K562 (cell line): ENCODE results near the gene GPR35. TPM values are rescaled to one million over a fixed set of nuclear protein-coding genes. Genes with fewer than 3 reads are reported as not detected.

ENCODE experiments used
- ATAC-seq: fragments of 200-7000 bp; cut with Tn5 transposase; 3 replicates; pipeline ENCODE4 v1.9.1; 2020; ENCODE audit warnings: moderate library complexity
- BruUV-seq: library from RNA; stranded (reverse); fragments of 400-500 nt; replicated peaks from 2 replicates; lab custom pipeline; 2021; lab: Mats Ljungman, UMichigan
- CTCF ChIA-PET: fragments of 300-600 bp; formaldehyde crosslinking; extraction: SDS; loops from one replicate; lab custom pipeline; 2021; ENCODE audit warnings: low intra/inter-chr PET ratio; lab: Yijun Ruan, JAX
- POLR2A ChIA-PET: fragments of 300-600, 350-650 bp; sonication (Branson Sonifier 250); formaldehyde crosslinking; extraction: SDS; loops from one replicate; lab custom pipeline; 2021; ENCODE audit warnings: antibody characterized with exemption, inconsistent platforms; lab: Yijun Ruan, JAX
- DNase-seq, 4 experiments: peaks; one replicate each; pipeline versions ENCODE4 v3.0.0 to v3.0.0-alpha.2; 2011 to 2018; ENCODE audit warnings: low spot score in 3 of 4, mixed read lengths in 3 of 4; ENCODE audit errors: extremely low read depth in 1 of 4
- FAIRE-seq: peaks from 2 replicates; lab custom pipeline; 2011; peaks lifted over from hg19 to GRCh38; lab: Jason Lieb, UNC
- H2AFZ ChIP-seq: 2 replicates; pipeline ENCODE4 v1.6.0; 2011; ENCODE audit warnings: low read depth, low read length, control low read depth, inconsistent platforms
- H3K27ac ChIP-seq: fragments of 200-600 bp; 3 replicates; pipeline ENCODE4 v1.8.0; 2011; ENCODE audit warnings: low read depth, mild to moderate bottlenecking, control low read depth, inconsistent platforms, low read length, moderate library complexity, mixed read lengths; ENCODE audit errors: extremely low read depth
- H3K27me3 ChIP-seq, 2 experiments: fragments of 300-600 bp in 1 of 2; 2 replicates in 1 of 2; 3 replicates in 1 of 2; pipeline versions ENCODE4 v1.6.0 to v1.8.0; 2011; ENCODE audit warnings: inconsistent platforms in 2 of 2, low read length in 2 of 2, mild to moderate bottlenecking in 1 of 2, mixed read lengths in 1 of 2, moderate library complexity in 1 of 2; ENCODE audit not compliant: control insufficient read depth in 2 of 2, insufficient read depth in 2 of 2
- H3K36me3 ChIP-seq: fragments of 300-600 bp; 3 replicates; pipeline ENCODE4 v1.8.0; 2011; ENCODE audit warnings: mild to moderate bottlenecking, low read length, inconsistent platforms; ENCODE audit not compliant: control insufficient read depth, insufficient read depth
- H3K4me1 ChIP-seq, 2 experiments: fragments of 200-600 bp in 1 of 2; replicated peaks in 1 of 2; 2 replicates in 1 of 2; 3 replicates in 1 of 2; pipeline versions ENCODE4 v1.5.1 to v1.8.0; 2011; ENCODE audit warnings: inconsistent platforms in 2 of 2, low read length in 2 of 2, mild to moderate bottlenecking in 1 of 2, mixed read lengths in 1 of 2, moderate library complexity in 1 of 2; ENCODE audit not compliant: control insufficient read depth in 2 of 2, insufficient read depth in 2 of 2
- H3K4me2 ChIP-seq: 2 replicates; pipeline ENCODE4 v1.6.1; 2011; ENCODE audit warnings: low read length, control low read depth, inconsistent platforms, mixed read lengths; ENCODE audit not compliant: insufficient read depth
- H3K4me3 ChIP-seq: fragments of 200-600 bp; sonication (generic), shearing (Covaris generic); 2 replicates; pipeline ENCODE4 v1.5.1; 2016; ENCODE audit warnings: control low read depth, inconsistent platforms
- H3K79me2 ChIP-seq: fragments of 200-600 bp; 3 replicates; pipeline ENCODE4 v1.8.0; 2011; ENCODE audit warnings: low read length, inconsistent platforms; ENCODE audit not compliant: control insufficient read depth, insufficient read depth
- H3K9ac ChIP-seq, 2 experiments: 2 replicates each; pipeline versions ENCODE4 v1.6.0 to v1.6.1; 2011; ENCODE audit warnings: low read depth in 2 of 2, low read length in 2 of 2, control low read depth in 1 of 2, inconsistent platforms in 1 of 2, mild to moderate bottlenecking in 1 of 2, mixed read lengths in 1 of 2; ENCODE audit not compliant: insufficient read depth in 1 of 2
- H3K9me1 ChIP-seq: one replicate; pipeline ENCODE4 v1.6.0; 2011; ENCODE audit warnings: inconsistent platforms, mild to moderate bottlenecking, low read length, moderate library complexity; ENCODE audit not compliant: control insufficient read depth, insufficient read depth
- H3K9me3 ChIP-seq: replicated peaks from 2 replicates; pipeline ENCODE4 v1.5.1; 2011; ENCODE audit warnings: low read depth, low read length, inconsistent platforms; ENCODE audit not compliant: control insufficient read depth, insufficient read depth
- H4K20me1 ChIP-seq: replicated peaks from 2 replicates; pipeline ENCODE4 v1.6.1; 2011; ENCODE audit warnings: low read length, inconsistent platforms, mixed read lengths; ENCODE audit not compliant: control insufficient read depth, insufficient read depth
- ARID1B ChIP-seq: fragments of 450-650 bp; IDR thresholded peaks from 2 replicates; pipeline ENCODE4 v1.6.1; 2016; ENCODE audit warnings: antibody characterized with exemption, mild to moderate bottlenecking, inconsistent platforms
- OTX1 ChIP-seq: fragments of 450-650 bp; formaldehyde crosslinking; IDR thresholded peaks from 2 replicates; pipeline ENCODE4 v1.4.0; 2022; ENCODE audit warnings: mild to moderate bottlenecking
- PHB2 ChIP-seq: fragments of 450-650 bp; IDR thresholded peaks from 2 replicates; pipeline ENCODE4 v1.6.1; 2017; ENCODE audit warnings: low read depth
- SLC30A9 ChIP-seq: fragments of 250-450 bp; sonication (Bioruptor Pico); IDR thresholded peaks from 2 replicates; pipeline ENCODE4 v1.8.0; 2022; ENCODE audit warnings: mild to moderate bottlenecking, moderate library complexity
- SMAD3 ChIP-seq: fragments of 450-650 bp; formaldehyde crosslinking; conservative IDR thresholded peaks from 2 replicates; pipeline ENCODE4 v1.4.0; 2020; ENCODE audit warnings: mild to moderate bottlenecking
- SREBF1 ChIP-seq: fragments of 150-350 bp; IDR thresholded peaks from 2 replicates; pipeline ENCODE4 v1.6.1; 2014; ENCODE audit warnings: antibody characterized with exemption, low read depth, low read length, borderline replicate concordance
- SRF ChIP-seq, 2 experiments: fragments of 250-450, 450-650 bp in 1 of 2; sonication (Bioruptor Pico) in 1 of 2; sonication (generic) in 1 of 2; formaldehyde crosslinking; IDR thresholded peaks; 2 replicates each; pipeline versions ENCODE4 v1.5.0 to v1.5.1; 2020 to 2022; ENCODE audit warnings: mild to moderate bottlenecking in 1 of 2, missing genetic modification reagents in 1 of 2
- WGBS: fragments of 100-300 bp; shearing (Covaris generic); methylation state at CpG from one replicate; pipeline ENCODE4 v1.1.6; 2016; ENCODE audit warnings: low coverage, mixed read lengths; ENCODE audit not compliant: insufficient coverage; ENCODE audit errors: missing lambda C conversion rate; 5-methylcytosine and 5-hydroxymethylcytosine counted together
- in situ Hi-C: fragments of 300-500 bp; cut with MboI; formaldehyde crosslinking; loops from 4 replicates; pipeline ENCODE4 v1.15.0; 2018; ENCODE audit warnings: inconsistent platforms, mixed read lengths
- intact Hi-C: fragments of 100-400 bp; cut with micrococcal nuclease; formaldehyde crosslinking; loops from 2 replicates; pipeline ENCODE4 v1.14.2; 2022
- polyA plus RNA-seq, 8 experiments: library from polyadenylated mRNA; depleted of rRNA in 4 of 8; stranded (reverse) in 5 of 8; unstranded in 3 of 8; fragments of >200 nt; fragmentation: Nextera tagmentation in 2 of 8; fragmentation: Illumina TruSeq in 1 of 8; extraction: Ambion mirVana in 2 of 8; extraction: Trizol in 1 of 8; gene quantifications; 2 replicates each; pipeline versions ENCODE4 v1.2.1 to v1.2.3, GENCODE V29; 2011 to 2014; ENCODE audit warnings: inconsistent platforms in 1 of 8, missing spikeins in 1 of 8
- total RNA-seq, 7 experiments: library from RNA; depleted of rRNA in 6 of 7; stranded (reverse); fragments of >200 nt in 6 of 7; fragmentation: Illumina TruSeq in 2 of 7; extraction: Trizol in 2 of 7; gene quantifications; 2 replicates each; pipeline versions ENCODE4 v1.2.1 to v1.2.3, GENCODE V29; 2011 to 2021; ENCODE audit warnings: low replicate concordance in 1 of 7
- TF ChIP-seq, protein P1 (sequence below): fragments of 250-450 bp; sonication (Bioruptor Pico); IDR thresholded peaks from 2 replicates; pipeline ENCODE4 v1.4.0; 2020; ENCODE audit warnings: borderline replicate concordance
- TF ChIP-seq, protein P2 (sequence below): fragments of 450-650 bp; formaldehyde crosslinking; IDR thresholded peaks from 2 replicates; pipeline ENCODE4 v1.4.0; 2022; ENCODE audit warnings: mild to moderate bottlenecking, moderate library complexity

Gene GPR35
- total and polyA plus RNA-seq, 9 of the 15 experiments (the other 6 are each of a cell fraction or from before 2014, with no cell fraction given), result 0.04 to 0.50 (median 0.29) TPM; not detected in 3

DNA sequence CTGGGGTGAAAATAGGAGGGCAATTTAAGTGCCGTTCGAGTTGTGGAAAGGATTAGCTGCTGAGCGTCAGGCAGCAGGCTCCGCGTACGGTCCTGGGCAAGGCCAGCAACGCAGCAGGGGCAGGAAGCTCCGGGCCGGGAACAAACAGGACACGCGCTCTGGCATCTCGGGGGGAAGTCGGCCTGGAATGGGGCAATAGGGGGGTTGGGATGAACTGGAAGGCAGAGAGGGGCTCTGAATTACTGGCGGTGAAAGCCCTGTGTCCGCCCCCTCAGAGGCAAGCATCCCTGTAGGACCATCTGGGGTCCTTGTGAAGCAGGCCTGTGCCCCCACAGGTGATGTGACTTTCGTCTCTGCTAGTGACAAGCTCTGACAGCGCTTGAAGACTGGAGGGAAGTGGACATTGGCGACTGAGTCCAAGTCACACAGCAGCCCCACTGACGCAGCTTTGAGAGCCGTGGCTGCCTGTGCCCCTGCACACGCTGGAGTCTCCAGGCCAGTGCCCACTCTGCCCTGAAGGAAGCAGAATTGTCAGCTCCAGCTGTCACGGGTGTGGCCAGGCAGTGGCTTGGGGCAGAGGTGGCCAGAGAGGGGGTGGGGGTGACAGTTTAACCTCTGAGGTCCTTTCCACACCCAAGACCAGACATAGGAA, 22.3 kb downstream of the GPR35 start:
- no peak overlapping the region for H3K4me2 ChIP-seq
- FAIRE-seq (no peak), ATAC-seq (no peak), DNase-seq (no peak)
- H3K9me1 ChIP-seq, result no peaks in the 10 kb centered on the region
- peaks cover 0 to 7% of the 10 kb centered on the region in 2 experiments; a peak in 1 of 5 replicates for H3K4me1 ChIP-seq
- intact Hi-C loops (no loop called here), in situ Hi-C loops (no loop called here)
- ChIA-PET CTCF (no interaction called here), POLR2A (interaction anchor here (0.7 kb wide), 1 partner anchor 1407 kb away, joined by 5 read pairs; no protein-coding TSS in a partner anchor)
- no peak for TF ChIP-seq ARID1B
- TF ChIP-seq PHB2, result no peak
- no peak for TF ChIP-seq SLC30A9
- TF ChIP-seq, protein P1, sequence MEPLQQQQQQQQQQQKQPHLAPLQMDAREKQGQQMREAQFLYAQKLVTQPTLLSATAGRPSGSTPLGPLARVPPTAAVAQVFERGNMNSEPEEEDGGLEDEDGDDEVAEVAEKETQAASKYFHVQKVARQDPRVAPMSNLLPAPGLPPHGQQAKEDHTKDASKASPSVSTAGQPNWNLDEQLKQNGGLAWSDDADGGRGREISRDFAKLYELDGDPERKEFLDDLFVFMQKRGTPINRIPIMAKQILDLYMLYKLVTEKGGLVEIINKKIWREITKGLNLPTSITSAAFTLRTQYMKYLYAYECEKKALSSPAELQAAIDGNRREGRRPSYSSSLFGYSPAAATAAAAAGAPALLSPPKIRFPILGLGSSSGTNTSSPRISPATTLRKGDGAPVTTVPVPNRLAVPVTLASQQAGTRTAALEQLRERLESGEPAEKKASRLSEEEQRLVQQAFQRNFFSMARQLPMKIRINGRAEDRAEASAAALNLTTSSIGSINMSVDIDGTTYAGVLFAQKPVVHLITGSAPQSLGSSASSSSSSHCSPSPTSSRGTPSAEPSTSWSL, result no peak
- TF ChIP-seq, protein P2, sequence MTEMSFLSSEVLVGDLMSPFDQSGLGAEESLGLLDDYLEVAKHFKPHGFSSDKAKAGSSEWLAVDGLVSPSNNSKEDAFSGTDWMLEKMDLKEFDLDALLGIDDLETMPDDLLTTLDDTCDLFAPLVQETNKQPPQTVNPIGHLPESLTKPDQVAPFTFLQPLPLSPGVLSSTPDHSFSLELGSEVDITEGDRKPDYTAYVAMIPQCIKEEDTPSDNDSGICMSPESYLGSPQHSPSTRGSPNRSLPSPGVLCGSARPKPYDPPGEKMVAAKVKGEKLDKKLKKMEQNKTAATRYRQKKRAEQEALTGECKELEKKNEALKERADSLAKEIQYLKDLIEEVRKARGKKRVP, result no peak
- TF ChIP-seq SMAD3 (CRISPR knock-in tag), result no peak
- TF ChIP-seq SRF (CRISPR knock-in tag; IDR thresholded peaks at IDR 0.05), result no peak
- TF ChIP-seq OTX1 (CRISPR knock-in tag), result no peak
- TF ChIP-seq SREBF1, result no peak
- peaks cover 12 to 71% of the 10 kb centered on the region in 2 experiments; a peak in 4 of 5 replicates for H3K27me3 ChIP-seq
- no peaks in the 10 kb centered on the region for H3K36me3 ChIP-seq
- no peak overlapping the region for H3K9ac ChIP-seq
- no peaks in the 10 kb centered on the region for H3K79me2 ChIP-seq
- no peaks in the 10 kb centered on the region for H3K9me3 ChIP-seq
- 13% methylated on average over 20 of the region's 22 CpGs for WGBS
- BruUV-seq, result no TSS peak
- H3K27ac ChIP-seq, result no peak overlapping the region
- no peaks in the 10 kb centered on the region for H4K20me1 ChIP-seq
- H2AFZ ChIP-seq, result no peak overlapping the region
- H3K4me3 ChIP-seq, result no peak overlapping the region
